ENCODE results near the gene ZNF43. TPM values are rescaled to one million over a fixed set of nuclear protein-coding genes. Genes with fewer than 3 reads are reported as not detected.
"Not testable (repeated sequence)": the region's sequence is repeated elsewhere in the genome, so short reads cannot be mapped to it uniquely, and the experiment has no call there.

ZNF43 gene
- total RNA-seq, 2 experiments from 2014 or later, result 26.1 to 30.2 TPM

DNA sequence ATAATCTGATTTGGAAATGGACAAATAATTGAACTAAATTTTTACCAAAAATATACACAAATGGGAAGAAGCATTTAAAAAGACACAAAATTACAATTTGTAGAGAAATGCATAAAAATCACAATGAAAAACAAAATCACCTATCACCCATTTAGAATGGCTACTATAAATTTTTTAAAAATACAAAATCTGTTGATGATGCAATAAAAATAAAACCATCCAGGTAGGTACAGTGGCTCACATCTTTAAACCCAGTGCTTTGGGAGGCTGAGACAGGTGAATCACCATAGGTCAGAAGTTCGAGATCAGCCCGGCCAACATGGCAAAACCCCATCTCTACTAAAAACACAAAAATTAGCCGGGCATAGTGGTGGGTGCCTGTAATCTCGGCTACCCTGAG lies 23.5 kb downstream of the ZNF43 start:
- no peak overlapping the region for H3K4me3 ChIP-seq (ENCODE audit: low read length)
- no peak overlapping the region for H3K27ac ChIP-seq (ENCODE audit: low read depth in 1 of 2, low read length in 2 of 2)
- no peaks in the 10 kb centered on the region for H3K27me3 ChIP-seq (ENCODE audit: control insufficient read depth in 1 of 2, insufficient read depth in 2 of 2, low read length in 2 of 2)
- POLR2A ChIA-PET, result no interaction called here
- TF ChIP-seq, protein P1, sequence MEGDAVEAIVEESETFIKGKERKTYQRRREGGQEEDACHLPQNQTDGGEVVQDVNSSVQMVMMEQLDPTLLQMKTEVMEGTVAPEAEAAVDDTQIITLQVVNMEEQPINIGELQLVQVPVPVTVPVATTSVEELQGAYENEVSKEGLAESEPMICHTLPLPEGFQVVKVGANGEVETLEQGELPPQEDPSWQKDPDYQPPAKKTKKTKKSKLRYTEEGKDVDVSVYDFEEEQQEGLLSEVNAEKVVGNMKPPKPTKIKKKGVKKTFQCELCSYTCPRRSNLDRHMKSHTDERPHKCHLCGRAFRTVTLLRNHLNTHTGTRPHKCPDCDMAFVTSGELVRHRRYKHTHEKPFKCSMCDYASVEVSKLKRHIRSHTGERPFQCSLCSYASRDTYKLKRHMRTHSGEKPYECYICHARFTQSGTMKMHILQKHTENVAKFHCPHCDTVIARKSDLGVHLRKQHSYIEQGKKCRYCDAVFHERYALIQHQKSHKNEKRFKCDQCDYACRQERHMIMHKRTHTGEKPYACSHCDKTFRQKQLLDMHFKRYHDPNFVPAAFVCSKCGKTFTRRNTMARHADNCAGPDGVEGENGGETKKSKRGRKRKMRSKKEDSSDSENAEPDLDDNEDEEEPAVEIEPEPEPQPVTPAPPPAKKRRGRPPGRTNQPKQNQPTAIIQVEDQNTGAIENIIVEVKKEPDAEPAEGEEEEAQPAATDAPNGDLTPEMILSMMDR (IDR thresholded peaks at IDR 0.05), result no peak
- H3K9me3 ChIP-seq (ENCODE audit: control insufficient read depth in 1 of 2, insufficient read depth in 1 of 2, low read length in 2 of 2), result peaks cover 42 to 93% of the 10 kb centered on the region in 2 experiments
- peaks cover 97% of the 10 kb centered on the region for H3K36me3 Mint-ChIP-seq (ENCODE audit: low read depth)
- H3K36me3 ChIP-seq (ENCODE audit: insufficient read depth, low read length), result peaks cover 84% of the 10 kb centered on the region
- no peaks in the 10 kb centered on the region for H3K27me3 Mint-ChIP-seq
- H3K4me3 Mint-ChIP-seq, result no peak overlapping the region
- H3K4me1 ChIP-seq (ENCODE audit: insufficient read depth, low read length), result no peaks in the 10 kb centered on the region
- no peak overlapping the region for H3K27ac Mint-ChIP-seq
- DNase-seq (no peak), ATAC-seq (ENCODE audit: poor library complexity) (no peak)
- intact Hi-C loops (cut with DNase I, micrococcal nuclease), result no loop called here
- H3K4me1 Mint-ChIP-seq (ENCODE audit: low read depth), result no peaks in the 10 kb centered on the region
- CTCF ChIA-PET, result no interaction called here
- peaks cover 13% of the 10 kb centered on the region for H3K9me3 Mint-ChIP-seq

DNA sequence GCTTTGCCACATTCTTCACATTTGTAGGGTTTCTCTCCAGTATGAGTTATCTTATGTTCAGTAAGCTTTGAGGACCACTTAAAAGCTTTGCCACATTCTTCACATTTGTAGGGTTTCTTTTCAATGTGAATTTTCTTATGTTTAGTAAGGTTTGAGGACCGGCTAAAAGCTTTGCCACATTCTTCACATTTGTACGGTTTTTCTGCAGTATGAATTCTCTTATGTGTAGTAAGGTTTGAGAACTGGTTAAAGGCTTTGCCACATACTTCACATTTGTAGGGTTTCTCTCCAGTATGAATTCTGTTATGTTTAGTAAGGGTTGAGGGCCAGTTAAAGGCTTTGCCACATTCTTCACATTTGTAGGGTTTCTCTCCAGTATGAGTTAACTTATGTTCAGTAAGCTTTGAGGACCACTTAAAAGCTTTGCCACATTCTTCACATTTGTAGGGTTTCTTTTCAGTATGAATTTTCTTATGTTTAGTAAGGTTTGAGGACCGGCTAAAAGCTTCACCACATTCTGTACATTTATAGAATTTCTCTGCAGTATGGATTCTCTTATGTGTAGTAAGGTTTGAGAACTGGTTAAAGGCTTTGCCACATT lies 27.5 kb downstream of the ZNF43 start:
- intact Hi-C loops (cut with DNase I, micrococcal nuclease); H3K27ac ChIP-seq (ENCODE audit: low read depth in 1 of 2, low read length in 2 of 2); H3K4me3 Mint-ChIP-seq; H3K4me3 ChIP-seq (ENCODE audit: low read length); H3K4me1 Mint-ChIP-seq (ENCODE audit: low read depth); ATAC-seq (ENCODE audit: poor library complexity); H3K27ac Mint-ChIP-seq; H3K4me1 ChIP-seq (ENCODE audit: insufficient read depth, low read length); H3K27me3 ChIP-seq (ENCODE audit: control insufficient read depth in 1 of 2, insufficient read depth in 2 of 2, low read length in 2 of 2); POLR2A ChIA-PET; DNase-seq; H3K27me3 Mint-ChIP-seq: not testable (repeated sequence)
- H3K36me3 Mint-ChIP-seq (ENCODE audit: low read depth), result peaks cover 77% of the 10 kb centered on the region
- Histone ChIP-seq H3K9me3 (ENCODE audit: control insufficient read depth in 1 of 2, insufficient read depth in 1 of 2, low read length in 2 of 2) (peaks cover 39 to 90% of the 10 kb centered on the region in 2 experiments), H3K36me3 (ENCODE audit: insufficient read depth, low read length) (peaks cover 47% of the 10 kb centered on the region)
- CTCF ChIA-PET, result interaction anchor here (0.9 kb wide), 1 partner anchor 27 kb away, joined by 3 read pairs; the partner anchor contains the start of gene ZNF43
- peaks cover 16% of the 10 kb centered on the region for H3K9me3 Mint-ChIP-seq

DNA sequence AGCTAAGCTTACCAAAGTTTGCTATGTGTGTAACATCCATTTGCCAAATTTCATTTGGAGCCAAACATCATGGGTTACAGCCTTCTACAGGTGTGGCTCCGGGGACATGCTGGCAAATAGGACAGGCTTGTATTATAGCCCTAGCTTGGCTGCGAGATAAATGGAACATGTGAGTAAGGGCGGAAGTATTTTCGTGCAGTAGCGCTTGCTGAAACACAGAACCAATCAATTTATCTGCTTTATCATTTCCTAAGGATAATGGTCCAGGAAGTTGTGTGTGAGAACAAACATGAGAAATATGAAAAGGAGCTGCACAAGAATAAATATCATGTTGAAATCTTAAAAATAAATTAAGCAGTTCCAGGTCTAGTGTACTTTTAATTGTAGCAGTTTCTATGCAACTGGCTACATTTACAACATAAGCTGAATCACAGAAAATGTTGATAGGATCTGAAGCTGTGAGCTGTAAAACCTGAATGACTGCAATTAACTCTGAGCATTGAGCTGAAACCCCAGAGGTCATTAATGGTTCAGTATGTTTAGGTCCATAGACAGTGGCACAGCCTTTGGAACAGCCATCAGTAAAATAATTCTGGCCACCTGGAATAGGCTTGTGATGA lies 46.4 kb downstream of the ZNF43 start:
- Histone ChIP-seq H3K27me3 (ENCODE audit: control insufficient read depth in 1 of 2, insufficient read depth in 2 of 2, low read length in 2 of 2) (no peaks in the 10 kb centered on the region), H3K4me3 (ENCODE audit: low read length) (no peak overlapping the region), H3K36me3 (ENCODE audit: insufficient read depth, low read length) (no peaks in the 10 kb centered on the region), H3K9me3 (ENCODE audit: control insufficient read depth in 1 of 2, insufficient read depth in 1 of 2, low read length in 2 of 2) (no peaks in the 10 kb centered on the region), H3K4me1 (ENCODE audit: insufficient read depth, low read length) (no peaks in the 10 kb centered on the region), H3K27ac (ENCODE audit: low read depth in 1 of 2, low read length in 2 of 2) (no peak overlapping the region)
- Mint-ChIP-seq H3K27me3 (peaks cover 5% of the 10 kb centered on the region), H3K4me1 (ENCODE audit: low read depth) (no peaks in the 10 kb centered on the region), H3K36me3 (ENCODE audit: low read depth) (no peaks in the 10 kb centered on the region), H3K27ac (no peak overlapping the region), H3K4me3 (no peak overlapping the region), H3K9me3 (peaks cover 4% of the 10 kb centered on the region)
- no peak for ATAC-seq (ENCODE audit: poor library complexity)
- POLR2A ChIA-PET, result no interaction called here
- intact Hi-C loops (cut with DNase I, micrococcal nuclease), result no loop called here
- TF ChIP-seq, protein P1 (IDR thresholded peaks at IDR 0.05), result no peak
- CTCF ChIA-PET, result no interaction called here
- no peak for DNase-seq

DNA sequence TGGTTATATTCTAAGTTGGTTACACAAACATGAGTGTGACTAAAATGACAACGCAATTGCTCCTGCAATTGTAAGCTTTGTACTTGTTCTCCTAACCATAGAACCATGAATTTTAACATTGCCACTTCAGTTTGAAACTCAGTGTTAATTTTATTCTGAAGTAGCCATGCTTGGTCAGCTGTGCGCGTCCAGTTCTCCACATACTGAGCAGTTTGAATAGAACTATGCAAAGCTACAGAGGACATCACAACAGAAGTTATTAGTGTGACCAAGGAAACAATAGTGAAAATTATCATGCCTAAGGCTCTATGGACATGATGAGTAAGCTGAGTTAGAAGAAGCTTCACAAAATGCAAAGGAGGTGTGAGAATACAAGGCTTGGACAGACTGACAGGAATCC lies 49.0 kb downstream of the ZNF43 start:
- Mint-ChIP-seq H3K27ac (no peak overlapping the region), H3K4me3 (no peak overlapping the region), H3K9me3 (peaks cover 6% of the 10 kb centered on the region), H3K36me3 (ENCODE audit: low read depth) (no peaks in the 10 kb centered on the region), H3K4me1 (ENCODE audit: low read depth) (no peaks in the 10 kb centered on the region), H3K27me3 (peaks cover 5% of the 10 kb centered on the region)
- POLR2A ChIA-PET, result no interaction called here
- Histone ChIP-seq H3K27ac (ENCODE audit: low read depth in 1 of 2, low read length in 2 of 2) (no peak overlapping the region), H3K27me3 (ENCODE audit: control insufficient read depth in 1 of 2, insufficient read depth in 2 of 2, low read length in 2 of 2) (no peaks in the 10 kb centered on the region), H3K4me3 (ENCODE audit: low read length) (no peak overlapping the region), H3K9me3 (ENCODE audit: control insufficient read depth in 1 of 2, insufficient read depth in 1 of 2, low read length in 2 of 2) (peaks cover 0 to 3% of the 10 kb centered on the region in 2 experiments), H3K4me1 (ENCODE audit: insufficient read depth, low read length) (no peaks in the 10 kb centered on the region), H3K36me3 (ENCODE audit: insufficient read depth, low read length) (no peaks in the 10 kb centered on the region)
- ATAC-seq (ENCODE audit: poor library complexity), result no peak
- no peak for DNase-seq
- TF ChIP-seq, protein P1 (IDR thresholded peaks at IDR 0.05), result no peak
- intact Hi-C loops (cut with DNase I, micrococcal nuclease), result no loop called here
- CTCF ChIA-PET, result no interaction called here

DNA sequence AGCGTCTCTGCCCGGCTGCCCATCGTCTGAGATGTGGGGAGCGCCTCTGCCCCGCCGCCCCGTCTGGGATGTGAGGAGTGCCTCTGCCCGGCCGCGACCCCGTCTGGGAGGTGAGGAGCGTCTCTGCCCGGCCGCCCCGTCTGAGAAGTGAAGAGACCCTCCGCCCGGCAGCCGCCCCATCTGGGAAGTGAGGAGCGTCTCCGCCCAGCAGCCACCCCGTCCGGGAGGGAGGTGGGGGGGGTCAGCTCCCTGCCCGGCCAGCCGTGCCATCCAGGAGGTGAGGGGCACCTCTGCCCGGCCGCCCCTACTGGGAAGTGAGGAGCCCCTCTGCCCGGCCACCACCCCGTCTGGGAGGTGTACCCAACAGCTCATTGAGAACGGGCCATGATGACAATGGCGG lies 60.2 kb downstream of the ZNF43 start:
- H3K4me1 Mint-ChIP-seq (ENCODE audit: low read depth); DNase-seq; H3K9me3 ChIP-seq (ENCODE audit: control insufficient read depth in 1 of 2, insufficient read depth in 1 of 2, low read length in 2 of 2); POLR2A ChIA-PET; H3K27ac ChIP-seq (ENCODE audit: low read depth in 1 of 2, low read length in 2 of 2); H3K4me1 ChIP-seq (ENCODE audit: insufficient read depth, low read length); H3K4me3 ChIP-seq (ENCODE audit: low read length); H3K36me3 ChIP-seq (ENCODE audit: insufficient read depth, low read length); intact Hi-C loops (cut with DNase I, micrococcal nuclease); H3K27me3 ChIP-seq (ENCODE audit: control insufficient read depth in 1 of 2, insufficient read depth in 2 of 2, low read length in 2 of 2); CTCF ChIA-PET; H3K27me3 Mint-ChIP-seq; H3K4me3 Mint-ChIP-seq; H3K27ac Mint-ChIP-seq; H3K9me3 Mint-ChIP-seq; ATAC-seq (ENCODE audit: poor library complexity); H3K36me3 Mint-ChIP-seq (ENCODE audit: low read depth): not testable (repeated sequence)
